Measurements from ENCODE around the gene IPCEF1.

Gene IPCEF1

DNA sequence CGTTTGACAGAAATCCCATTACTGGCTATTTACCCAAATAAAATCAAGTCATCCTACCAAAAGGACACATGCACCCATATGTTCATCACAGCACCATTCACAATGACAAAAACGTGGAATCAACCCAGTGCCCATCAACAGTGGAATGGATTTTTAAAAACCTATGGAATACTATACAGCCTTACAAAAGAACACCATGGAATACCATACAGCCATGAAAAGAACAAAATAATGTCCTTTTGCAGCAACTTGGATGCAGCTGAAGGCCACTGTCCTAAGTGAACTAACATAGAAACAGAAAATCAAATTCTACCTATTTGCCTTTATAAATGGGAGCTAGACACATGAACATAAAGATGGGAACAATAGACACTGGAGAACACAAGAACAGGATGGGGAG, 17.4 kb upstream of the IPCEF1 start:
- DNase-seq (ENCODE audit: low spot score), result no peak

DNA sequence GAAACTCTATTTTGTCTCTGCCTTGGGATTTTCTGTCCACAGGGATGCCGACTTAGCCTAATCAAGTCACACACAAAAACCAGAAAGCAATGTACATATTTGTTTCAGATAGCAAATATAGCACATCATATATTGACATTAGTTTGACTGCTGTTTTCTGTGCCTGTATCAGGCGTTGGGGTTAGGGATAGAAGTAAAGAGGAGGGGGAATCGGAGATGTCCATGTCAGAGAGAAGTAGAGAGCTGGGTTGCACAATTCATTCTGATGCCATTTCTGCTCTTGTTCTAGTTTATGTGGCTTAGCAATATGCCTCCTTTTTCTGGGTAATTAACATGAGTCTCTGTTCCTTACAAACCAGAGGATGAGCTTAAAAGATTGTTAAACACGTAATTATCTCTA, 14.7 kb upstream of the IPCEF1 start:
- no peak for DNase-seq (ENCODE audit: low spot score)

GRCh38 chr6:154370545-154370944, 13.9 kb upstream of the IPCEF1 start:
- DNase-seq (ENCODE audit: low spot score), result peak; percentile 33

DNA sequence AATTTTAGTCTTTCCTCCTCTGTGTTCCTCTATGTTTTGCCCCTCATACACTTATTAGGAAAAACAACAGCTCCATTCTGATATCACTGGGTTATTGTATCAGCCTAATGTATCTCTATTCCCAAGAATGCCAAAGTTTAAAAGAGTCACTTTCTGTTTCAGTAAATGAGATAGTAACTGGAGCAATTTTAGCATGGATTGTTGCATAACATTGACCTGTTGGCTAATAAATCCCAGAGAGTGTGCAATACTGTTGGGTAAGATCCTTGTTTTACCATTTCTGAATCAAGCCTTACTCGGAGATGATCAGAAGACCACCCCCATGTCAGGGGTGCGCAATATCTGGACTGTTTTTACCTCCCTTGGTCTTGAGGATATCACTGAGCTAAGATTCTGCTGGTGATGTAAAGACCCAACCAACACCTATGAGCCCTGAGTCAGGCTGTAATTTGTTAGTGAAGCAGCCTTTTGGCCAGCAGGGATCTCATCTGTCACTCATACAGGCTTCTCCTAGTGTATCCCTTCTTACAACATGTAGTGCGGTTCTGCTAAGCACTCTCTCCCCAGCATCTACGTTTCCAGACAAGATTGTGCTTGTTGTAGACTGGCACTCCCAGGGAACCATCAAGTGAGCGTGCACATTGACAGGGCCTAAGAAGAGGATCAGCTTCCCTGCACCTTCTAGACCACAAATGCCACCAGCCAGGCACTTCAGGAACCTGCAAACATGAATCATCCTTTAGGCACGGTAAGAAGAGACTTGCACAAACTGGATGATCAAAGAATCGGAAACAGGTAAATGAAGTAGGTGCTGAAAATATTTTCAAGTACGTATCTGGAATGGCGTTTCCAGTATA, 11.5 kb upstream of the IPCEF1 start:
- DNase-seq (ENCODE audit: low spot score), result no peak

GRCh38 chr6:154367336-154367735, 10.7 kb upstream of the IPCEF1 start:
- DNase-seq (ENCODE audit: low spot score), result no peak

DNA sequence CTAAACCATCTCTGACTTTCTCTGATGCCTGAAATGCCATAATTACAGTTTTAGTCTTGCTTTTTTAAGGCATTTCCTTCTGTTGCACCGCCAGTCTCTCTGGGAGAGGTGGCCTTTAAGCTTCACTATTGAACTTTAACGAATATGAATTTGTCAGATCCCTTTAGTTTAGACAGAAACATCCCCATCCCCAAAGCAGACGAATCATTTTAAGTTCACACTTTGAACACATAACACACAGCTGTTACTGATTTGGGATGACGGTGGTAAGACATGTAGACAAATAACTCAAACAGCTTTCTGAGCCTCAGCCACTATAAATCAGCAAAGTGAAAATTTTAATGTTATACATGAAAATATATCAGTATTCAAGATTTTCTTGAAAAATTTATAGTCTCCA, 7.2 kb upstream of the IPCEF1 start:
- DNase-seq (ENCODE audit: low spot score), result no peak

- DNase-seq (ENCODE audit: low spot score), result no peak
Observed at GRCh38 chr6:154361476-154361875, 4.9 kb upstream of the IPCEF1 start.

DNA sequence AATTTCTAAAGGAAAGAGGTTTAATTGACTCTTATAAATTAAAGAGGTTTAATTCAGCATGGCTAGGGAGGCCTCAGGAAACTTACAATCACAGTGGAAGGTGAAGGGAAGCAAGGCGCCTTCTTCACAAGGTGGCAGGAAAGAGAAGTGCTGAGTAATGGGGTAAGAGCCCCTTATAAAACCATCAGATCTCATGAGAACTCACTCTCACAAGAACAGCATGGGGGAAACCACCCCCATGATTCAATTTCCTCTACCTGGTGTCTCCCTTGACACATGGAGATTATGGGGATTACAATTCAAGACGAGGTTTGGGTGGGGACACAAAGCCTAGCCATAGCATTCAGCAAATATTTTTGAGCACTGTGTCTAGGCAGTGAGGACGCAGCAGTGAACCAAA, 3.9 kb upstream of the IPCEF1 start:
- DNase-seq (ENCODE audit: low spot score), result no peak

GRCh38 chr6:154359679-154360078, 3.1 kb upstream of the IPCEF1 start:
- no peak for DNase-seq (ENCODE audit: low spot score)

GRCh38 chr6:154359161-154359574, 2.6 kb upstream of the IPCEF1 start:
- DNase-seq (ENCODE audit: low spot score), result no peak

GRCh38 chr6:154358019-154358545, 1.5 kb upstream of the IPCEF1 start:
- DNase-seq (ENCODE audit: low spot score), result no peak

DNA sequence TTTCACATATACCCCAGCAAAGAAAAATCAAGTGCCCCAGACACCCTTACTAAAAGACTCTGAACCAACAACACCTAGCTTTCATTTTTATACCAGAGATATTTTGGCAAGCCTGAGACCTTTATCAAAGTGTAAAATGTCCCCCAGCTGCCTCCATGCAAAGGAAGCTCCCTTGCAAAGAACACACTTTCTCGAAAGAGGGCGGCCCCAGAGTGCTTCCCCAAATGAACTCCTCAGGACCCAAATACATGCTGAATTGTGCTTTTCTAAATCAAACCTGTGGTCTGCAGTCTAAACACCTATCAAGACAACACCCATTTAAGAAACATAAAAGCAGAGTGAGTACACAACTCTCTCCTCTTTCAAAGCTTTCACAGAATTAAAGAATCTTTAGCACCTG, 490 bp downstream of the IPCEF1 start:
- no peak for DNase-seq (ENCODE audit: low spot score)

DNA sequence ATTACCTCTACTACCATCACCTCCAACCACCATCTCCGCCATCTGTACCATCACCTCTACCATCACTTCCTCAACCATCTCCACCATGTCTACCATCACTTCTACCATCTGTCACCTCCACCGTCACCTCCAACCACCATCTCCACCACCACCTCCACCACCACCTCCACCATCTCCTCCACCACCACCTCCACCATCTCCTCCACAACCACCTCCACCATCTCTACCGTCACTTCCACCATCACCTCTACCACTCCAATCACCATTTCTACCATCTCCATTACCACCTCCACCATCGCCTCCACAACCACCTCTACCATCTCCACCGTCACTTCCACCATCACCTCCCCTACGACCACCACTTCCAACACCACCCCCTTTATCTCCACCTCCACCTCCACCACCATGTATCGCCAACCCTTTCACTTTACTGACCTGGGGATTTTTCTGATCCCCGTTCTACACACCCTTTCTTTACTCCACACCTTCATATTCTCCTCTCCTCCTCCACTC, 2.3 kb downstream of the IPCEF1 start:
- no peak for DNase-seq (ENCODE audit: low spot score)

DNA sequence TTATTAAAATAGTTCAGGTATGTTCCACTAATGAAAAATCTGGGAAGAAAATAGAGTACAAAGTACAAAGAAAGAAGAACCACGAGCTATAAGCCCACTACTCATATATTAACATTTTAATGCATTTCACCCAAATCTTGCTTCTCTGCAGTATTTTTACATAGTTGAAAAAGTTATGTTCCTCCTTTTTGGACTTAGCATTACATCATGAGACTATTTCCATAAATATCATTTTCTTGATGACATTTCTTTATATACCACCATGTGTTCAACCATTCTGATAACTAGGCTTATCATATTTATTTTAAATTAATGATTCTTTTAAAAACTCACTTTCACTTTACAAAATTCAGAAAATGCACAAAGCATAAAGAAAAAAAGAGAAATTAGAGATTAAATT, 3.0 kb downstream of the IPCEF1 start:
- no peak for DNase-seq (ENCODE audit: low spot score)

- DNase-seq (ENCODE audit: low spot score), result no peak
Observed at GRCh38 chr6:154352898-154353585, 3.6 kb downstream of the IPCEF1 start.

DNA sequence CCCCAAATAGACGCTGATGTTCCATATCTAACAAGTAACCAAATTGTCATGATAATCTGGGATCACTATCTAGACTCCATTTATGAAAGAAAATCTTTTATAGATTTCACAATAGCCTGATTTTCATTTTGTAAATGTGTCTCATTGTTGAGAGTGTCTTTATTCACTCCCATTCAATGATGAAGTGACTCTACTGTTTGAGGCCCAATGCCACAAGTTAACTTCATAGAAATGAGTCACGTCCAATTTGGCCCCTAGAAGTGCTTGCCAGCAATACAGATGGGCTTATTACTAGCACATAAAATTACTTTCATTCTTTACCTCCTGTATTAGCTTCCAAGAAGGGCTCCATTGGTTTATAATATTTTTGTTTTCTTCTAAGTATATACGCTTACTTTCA, 6.3 kb downstream of the IPCEF1 start:
- DNase-seq (ENCODE audit: low spot score), result no peak

GRCh38 chr6:154347981-154348380, 8.6 kb downstream of the IPCEF1 start:
- DNase-seq (ENCODE audit: low spot score), result no peak

DNA sequence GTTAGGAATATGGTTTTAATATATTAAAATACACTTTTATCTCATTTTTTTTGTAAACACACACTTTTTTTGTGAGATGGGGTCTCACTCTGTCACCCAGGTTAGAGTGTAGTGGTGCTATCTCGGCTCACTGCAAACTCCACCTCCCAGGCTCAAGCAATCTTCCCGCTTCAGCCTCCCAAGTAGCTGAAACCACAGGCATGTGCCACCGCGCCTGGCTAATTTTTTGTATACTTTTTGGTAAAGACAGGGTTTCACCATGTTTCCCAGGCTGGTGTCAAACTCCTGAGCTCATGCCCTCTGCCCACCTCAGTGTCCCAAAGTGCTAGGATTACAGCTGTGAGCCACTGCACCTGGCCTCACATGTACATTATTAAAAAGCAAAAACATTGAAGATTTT, 10.8 kb downstream of the IPCEF1 start:
- DNase-seq (ENCODE audit: low spot score), result no peak

DNA sequence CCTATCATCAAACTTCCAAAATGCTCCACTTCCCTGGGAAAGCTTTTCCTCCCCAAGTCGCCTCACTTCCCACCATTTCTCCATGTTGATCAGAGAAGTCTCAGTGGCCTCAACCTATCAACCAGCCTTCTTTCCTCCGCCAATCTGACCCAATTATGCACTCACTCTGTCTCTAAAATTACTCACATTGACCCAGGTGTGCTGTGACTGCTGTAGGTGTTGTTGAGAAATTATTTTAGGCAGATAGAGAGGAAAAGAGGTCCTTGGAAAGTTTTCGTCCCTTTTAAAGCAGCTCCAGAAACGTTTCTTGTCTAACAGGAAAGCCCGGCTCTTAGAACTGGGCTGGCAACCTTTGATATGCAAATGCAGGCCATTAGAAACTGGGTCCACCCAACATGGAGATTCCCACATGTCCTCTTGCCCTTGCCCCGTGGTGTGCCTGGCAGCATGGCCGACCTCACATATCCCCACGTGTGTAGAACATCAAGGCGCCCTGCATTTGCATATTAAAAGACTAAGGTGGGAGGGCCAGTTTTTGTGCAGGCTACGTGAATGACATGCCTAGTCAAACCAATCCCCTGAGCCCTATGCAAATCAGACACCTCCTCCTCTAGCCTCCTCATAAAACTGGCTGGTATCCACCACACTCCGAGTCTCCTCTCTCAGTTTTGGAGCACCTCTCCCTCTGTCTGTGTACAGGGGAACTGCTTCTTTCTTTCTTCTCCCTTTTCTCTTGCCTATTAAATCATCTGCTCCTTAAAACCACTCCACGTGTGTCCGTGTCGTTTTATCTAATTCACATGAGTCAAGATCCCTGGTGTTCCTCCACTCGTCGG, 12.9 kb downstream of the IPCEF1 start:
- peak; percentile 16 for DNase-seq (ENCODE audit: low spot score)

- DNase-seq (ENCODE audit: low spot score), result no peak
Observed at GRCh38 chr6:154341871-154342270, 14.7 kb downstream of the IPCEF1 start.

- no peak for DNase-seq (ENCODE audit: low spot score)
Observed at GRCh38 chr6:154341336-154341735, 15.3 kb downstream of the IPCEF1 start.

DNA sequence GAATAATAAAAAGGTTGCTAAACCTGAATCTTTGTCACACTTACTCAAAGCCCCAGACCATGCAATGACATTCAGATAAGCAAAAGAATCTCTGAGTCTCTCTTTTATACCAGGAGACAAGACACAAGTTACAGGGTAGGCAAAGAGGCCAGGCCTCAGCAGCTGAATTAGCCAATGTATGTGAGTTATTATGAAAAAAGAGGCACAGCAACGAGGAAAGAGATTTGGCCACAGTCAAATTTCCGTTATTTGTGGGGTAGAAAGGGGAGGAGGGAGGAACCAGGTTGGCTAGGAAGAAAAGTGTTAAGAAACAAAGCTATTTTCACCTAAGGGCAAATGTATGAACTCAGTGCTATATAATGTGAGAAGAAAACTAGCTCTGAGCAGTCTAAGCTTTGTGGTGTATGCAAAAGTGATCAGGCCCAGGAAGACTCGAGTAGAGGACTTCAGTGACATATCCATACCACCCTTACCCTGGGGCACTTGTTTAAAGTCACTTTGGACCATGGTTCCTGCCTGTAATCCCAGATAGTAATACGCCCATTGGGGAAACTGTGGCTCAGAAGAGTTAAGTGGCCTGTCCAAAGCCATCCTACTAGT, 19.1 kb downstream of the IPCEF1 start:
- no peak for DNase-seq (ENCODE audit: low spot score)
